Activated CD8-positive, alpha-beta memory T cell treated with anti-CD3 and anti-CD28 coated beads, Interleukin-2, amount 50 U/mL, for 48 hours (primary cell): ENCODE results near the gene CCDC85C.

Experiments used
- DNase-seq: peaks from one replicate; pipeline ENCODE4 v3.0.0-alpha.2; 2020

The CCDC85C gene

DNA sequence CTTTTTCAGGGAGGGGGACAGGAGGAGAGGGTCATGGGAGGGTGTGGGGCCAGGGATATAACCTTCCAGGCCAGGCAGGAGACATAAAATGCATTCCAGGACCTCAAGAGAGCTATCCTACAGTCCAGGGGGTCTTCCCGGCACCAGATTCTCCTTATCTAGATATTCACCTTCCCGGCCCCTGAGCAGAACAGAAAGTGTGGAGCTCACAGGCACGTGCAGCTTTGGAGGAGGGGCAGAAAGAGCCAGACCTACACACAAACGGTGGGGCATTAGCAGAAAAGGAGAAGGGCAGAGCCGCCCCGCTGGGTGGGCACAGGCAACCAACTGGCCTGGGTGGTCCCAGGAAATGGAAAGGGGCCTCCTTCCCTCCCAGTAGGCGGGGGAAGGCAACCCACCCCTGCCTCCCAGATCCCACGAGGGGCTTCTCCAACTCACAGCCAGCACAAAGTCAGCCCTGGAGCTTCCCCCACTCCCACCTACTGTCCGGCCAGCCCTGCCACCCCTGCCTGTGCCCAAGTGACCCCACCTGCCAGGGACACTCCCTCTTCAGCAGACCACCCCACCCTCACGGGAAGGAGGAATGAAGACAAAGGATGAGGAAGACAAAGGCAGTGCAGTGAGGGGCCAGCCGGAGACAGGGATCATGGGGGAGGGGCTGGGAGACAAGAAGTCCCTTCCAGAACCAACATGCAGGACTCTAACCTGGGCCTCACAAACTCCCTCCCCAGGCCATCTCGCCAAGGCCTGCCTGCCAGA lies 33.3 kb downstream of the CCDC85C start:
- DNase-seq, result no peak

- DNase-seq, result no peak
These were observed 34.1 kb downstream of the CCDC85C start for GRCh38 chr14:99569725-99570543.

DNA sequence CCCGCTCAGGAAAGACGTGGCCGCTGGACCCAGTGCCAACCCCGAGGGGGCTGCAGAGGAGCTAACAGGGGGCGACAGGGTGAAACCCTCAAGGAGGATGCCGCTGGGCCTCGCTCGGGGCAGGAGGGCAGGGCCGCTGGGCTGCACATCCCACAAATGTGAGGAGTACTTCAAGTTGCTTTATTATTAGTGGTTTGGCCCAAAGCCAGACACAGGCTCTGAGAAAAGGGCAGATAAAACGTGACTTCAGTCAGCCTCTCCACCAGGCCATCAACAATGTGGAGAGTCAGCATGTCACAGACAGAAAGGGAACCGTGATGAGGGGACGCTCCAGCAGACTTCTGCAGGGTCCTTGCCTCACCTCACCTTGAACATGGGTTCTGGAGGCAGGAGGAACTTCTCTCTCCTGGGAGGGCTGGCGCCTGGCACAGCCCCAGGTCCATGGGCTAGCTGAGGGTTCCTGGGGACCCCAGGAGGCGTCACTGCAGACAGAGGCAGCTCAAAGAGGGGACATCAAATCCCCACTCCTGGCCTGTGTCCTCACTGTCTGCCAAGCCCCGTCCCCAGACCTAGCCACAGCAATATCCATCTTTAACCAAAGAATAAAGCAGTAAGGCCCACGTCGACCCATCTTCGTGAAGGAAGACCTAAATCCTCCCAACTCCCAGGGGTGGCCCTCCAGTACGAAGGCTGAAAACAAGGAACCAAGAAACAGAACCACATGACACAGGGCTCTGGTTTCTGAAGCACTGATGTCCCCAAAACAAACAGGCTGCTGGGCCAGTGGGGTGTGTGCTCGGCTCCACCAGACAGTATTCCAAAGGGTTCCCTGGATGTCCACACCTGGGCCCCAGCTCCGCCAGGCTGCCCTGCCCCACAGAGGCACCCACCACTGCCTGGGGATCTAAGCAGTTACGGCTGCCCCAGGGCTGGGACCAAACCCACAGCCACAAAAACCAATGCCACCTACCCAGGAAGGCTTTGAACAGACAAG lies 35.1 kb downstream of the CCDC85C start:
- no peak for DNase-seq

DNA sequence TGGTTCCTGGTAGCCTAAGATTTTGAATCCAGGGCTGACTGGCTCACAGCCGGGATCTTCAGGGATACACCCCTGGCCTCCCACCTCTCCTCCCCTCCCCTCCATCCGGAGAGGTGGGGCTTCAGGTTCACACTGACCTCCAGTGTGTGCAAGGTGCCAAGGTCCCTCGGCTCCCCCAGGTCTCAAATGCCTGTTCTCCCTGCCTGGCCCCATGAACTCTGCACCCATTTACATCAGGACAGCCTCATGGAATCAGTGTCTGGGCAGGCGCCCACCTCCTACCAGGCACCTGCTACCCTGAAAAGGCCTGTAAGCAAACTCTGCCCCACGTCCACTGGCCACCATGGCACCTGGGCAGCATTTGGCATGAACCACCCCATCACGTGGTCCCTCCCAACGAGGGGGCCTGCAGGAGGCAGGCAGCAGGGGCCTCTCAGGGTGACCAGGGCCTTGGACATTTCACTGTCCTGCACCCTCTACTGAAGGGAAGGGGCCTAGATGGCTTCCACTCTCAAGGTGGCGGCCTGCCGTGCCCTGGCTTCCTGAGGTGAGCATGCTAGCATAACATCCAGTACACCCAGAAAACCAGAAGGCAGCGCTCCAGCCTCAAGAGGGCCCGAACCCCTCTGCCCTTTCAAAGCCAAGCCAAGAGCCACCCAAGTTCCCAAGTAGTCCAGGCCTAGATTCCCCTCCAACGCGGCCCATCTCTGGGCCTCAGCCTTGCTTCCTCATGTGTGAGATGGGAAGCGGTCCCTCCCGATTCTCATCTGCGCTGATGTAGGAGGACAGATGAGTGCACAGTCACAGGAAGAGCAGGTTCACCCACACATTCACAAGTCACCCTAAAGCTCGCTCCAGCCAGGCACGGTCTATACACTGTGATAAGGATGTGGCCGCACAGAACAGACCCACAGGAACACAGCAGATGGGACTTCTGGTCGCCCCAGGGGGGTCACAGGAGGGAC lies 37.3 kb downstream of the CCDC85C start:
- no peak for DNase-seq

GRCh38 chr14:99566009-99566389 lies 38.0 kb downstream of the CCDC85C start:
- DNase-seq, result no peak

DNA sequence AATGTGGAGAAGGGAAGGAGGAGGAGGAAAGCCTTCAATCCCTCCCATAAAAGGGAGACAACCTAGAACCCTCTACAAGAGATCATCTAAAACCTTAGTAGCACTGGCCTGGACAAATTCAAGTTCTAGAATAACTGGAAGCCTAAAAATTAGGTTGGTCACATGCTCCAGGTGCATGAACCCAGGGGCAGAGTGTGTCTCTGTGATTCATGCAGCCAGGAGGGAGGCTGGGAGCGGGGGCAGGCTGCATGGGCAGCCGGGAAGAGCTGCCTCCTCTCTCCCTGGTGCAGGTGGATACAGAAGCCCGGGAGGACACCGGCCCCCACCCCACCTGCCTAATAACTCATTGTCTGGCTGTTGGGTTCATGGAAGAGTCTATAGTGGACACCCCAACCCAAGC lies 38.6 kb downstream of the CCDC85C start:
- DNase-seq, result no peak

GRCh38 chr14:99564926-99565259 lies 39.1 kb downstream of the CCDC85C start:
- DNase-seq, result no peak

DNA sequence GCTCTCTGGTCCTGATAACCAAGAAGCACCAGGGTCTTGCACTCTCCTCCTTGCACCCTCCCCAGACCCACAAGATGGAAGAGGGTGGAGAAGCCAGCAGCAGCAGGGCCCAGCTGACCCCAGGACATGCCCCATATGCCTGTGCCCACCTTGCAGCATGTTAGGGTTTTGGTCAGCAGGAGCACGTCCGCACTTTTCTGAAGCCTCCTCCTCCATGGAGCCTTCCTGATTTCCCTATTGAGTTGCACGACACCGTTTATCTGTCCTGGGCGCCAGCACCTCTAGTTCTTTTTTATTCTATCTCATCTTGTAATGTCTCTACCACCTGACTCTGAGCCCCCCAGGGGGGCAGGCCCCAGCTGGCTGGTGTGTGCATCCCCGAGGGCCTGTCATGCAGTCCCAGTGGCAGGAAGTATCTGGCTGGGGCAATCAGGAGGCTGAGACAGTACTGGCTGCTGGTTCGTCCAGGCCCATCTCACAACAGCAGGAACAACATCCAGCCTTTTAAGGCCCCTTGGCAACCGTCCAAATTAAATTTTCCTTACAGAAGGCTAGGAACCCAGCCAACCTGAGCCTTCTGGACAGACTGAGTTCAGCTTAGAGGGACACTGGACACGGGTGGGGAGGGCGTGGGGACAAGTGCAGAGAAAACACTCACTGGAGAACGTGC lies 39.6 kb downstream of the CCDC85C start:
- no peak for DNase-seq

DNA sequence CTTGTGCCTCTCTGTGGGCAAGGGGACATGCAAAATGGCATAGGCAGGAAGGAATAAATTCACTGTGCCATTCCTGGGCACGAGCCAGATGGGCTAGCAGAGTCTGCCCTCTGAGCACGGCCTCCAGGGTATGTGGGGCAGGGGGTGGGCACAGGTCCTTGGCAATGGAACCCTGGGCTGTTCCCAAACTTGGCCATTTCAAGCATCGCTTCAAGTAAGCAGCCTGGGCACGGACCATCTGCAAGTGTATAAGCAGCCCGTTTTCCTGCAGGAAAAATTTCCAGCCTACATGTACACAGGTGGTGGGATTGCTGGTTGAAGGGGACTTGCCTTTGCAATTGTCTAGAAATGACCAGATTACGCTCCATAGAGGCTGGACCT lies 40.3 kb downstream of the CCDC85C start:
- no peak for DNase-seq

GRCh38 chr14:99562856-99563748 lies 40.9 kb downstream of the CCDC85C start:
- no peak for DNase-seq

GRCh38 chr14:99561864-99562263 lies 42.1 kb downstream of the CCDC85C start:
- DNase-seq, result no peak

DNA sequence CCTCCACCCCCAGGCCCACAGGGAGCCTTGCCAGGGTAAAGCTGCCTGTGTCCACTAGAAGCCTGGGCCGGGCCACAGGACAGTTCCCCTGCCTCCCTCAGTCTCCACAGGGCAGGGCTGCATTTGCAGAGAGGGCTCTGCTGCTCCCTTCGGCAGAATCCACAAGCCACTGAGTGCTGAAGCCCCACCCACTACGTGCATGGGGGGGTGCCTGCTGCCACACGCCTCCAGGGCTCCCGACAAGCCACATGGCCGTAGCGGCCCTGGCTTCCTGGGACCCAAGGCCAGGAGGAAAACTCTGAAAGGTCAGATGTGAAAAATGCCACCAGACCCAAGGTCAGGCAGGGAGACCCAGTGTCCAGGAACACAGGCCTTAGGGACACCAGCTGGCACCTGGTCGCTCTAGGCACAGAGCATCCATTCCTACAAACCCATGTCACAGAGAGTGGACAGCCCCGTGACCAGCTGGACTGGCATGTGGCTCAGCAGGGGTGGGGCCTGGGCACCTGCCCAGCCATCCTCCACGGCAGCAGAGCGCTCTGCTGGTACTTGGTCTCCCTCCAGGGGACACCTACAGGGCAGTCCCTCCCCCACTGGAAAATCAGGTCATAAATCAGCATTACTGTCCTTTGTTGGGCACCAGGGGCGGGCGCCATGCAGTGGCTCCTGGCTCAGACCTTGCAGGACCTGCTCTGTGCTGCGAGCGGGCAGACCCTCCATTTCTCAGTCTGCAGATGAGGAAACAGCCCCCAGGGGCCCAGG lies 42.9 kb downstream of the CCDC85C start:
- no peak for DNase-seq

DNA sequence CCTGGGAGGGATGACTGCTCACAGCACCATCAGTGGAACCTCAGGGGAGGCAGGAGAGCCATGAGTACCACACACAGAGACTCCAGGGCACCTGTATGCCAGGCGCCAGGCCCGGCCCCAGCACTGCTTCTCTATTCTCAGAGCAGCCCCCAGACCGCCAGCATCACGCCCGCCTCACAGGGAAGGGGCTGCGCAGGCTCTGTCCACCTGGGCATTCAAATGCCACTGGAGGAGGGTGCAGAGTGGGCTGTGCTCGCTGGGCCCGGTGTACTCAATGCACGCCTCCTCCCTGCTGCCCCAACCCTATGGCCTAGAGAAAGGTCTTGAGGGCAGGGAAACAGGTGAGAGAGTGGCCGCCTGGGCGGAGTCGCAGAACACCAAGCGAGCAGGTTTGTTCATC lies 43.6 kb downstream of the CCDC85C start:
- DNase-seq, result no peak

GRCh38 chr14:99559286-99559990 lies 44.6 kb downstream of the CCDC85C start:
- DNase-seq, result no peak

- no peak for DNase-seq
These were observed 47.7 kb downstream of the CCDC85C start for GRCh38 chr14:99556134-99556791.

GRCh38 chr14:99554757-99555531 lies 49.1 kb downstream of the CCDC85C start:
- DNase-seq, result no peak

DNA sequence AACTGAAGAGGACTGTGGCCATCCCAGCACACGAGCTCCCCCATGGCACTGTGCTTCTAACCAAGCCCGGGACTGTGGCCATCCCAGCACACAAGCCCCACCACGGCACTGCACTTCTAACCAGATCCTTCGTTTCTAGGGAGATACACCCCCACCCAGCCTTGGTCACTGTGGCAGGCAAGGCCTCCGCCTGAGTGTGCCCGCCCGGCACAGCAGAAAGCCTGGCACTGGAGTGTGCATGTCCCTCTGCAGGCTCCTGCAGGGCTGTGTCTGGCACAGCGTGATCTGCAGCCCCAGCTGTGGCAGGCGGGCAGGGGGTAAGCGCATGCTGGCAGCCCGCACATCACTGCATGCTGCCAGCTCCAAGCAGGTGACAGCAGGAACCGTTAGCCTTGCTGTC lies 49.8 kb downstream of the CCDC85C start:
- no peak for DNase-seq
